Stimulated activated CD4-positive, alpha-beta T cell treated with anti-CD3 and anti-CD28 coated beads, Interleukin-1b, Interleukin-23, amount 100 ng/mL, for 24 hours (primary cell): ENCODE measurements around the gene SLC6A8.
"Not testable (repeated sequence)": the region's sequence is repeated elsewhere in the genome, so short reads cannot be mapped to it uniquely, and the experiment has no call there.

ENCODE experiments used
- DNase-seq, 4 experiments: peaks; one replicate each; pipeline ENCODE4 v3.0.0-alpha.2; 2020; ENCODE audit warnings: low read depth in 4 of 4, low spot score in 1 of 4

The SLC6A8 gene

DNA sequence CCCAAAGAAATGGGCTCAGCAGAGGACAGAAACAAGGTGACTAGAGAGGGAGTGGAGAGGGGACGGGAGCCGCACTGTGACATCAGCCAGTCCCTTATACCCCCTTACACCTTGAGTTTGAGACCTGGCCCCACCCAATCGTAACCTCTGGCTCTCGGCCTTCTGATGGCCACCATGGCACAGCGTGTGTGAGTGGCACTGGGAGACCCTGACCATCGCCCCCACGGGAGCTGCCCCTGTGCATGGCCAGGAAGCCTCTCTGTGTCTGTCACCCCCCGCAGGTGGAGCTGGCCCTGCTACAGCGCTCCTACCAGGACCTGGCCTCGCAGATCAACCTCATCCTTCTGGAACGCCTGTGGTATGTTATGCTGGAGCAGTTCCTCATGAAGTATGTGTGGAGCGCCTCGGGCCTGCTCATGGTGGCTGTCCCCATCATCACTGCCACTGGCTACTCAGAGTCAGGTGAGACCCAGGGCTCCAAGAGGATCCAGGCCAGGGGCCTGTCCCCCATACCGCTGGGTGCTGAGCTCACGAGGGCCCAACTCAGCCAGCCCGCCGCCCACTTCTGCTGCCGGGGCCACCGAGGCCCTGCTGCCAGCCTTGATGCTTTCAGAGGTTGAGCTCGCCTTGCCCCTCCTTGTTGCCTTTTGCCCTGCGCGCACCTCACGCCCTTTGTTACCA lies 41.4 kb downstream of the SLC6A8 start:
- DNase-seq = no peak

GRCh38 chrX:153730115-153730514 lies 42.4 kb downstream of the SLC6A8 start:
- not testable (repeated sequence) for DNase-seq

DNA sequence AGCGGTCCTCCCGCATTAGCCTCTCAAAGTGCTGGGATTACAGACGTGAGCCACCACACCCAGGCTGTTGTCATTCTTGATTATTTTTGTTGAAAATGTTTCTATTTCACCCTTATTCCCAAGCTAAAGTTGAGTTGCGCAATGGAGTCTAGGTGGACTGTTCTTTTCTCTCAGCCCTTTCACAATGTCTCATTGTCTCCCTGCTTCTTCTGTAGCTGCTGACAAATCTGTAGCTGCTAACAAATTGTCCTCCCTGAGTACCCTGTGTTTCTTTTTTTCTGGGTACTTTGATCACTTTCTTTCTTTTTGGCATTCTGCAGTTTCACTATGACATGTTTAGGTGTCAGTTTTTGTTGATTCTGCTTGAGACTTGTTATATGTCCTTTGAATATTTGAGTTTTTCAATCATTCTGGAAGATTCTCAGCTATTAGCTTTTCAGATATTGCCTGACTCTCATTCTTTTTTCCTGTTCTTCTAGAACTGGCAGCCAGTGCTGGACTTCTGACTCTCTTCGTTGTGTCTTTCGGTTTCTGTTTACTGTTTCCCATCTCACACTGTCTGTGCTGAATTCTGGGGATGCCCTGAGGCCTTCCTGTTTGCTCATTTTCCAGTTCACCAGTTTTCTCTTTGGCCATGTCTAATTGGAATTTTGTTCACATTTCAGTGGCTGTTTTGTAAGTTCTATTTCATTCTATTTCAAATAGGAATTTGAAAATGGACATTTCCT lies 43.6 kb downstream of the SLC6A8 start:
- no peak for DNase-seq

DNA sequence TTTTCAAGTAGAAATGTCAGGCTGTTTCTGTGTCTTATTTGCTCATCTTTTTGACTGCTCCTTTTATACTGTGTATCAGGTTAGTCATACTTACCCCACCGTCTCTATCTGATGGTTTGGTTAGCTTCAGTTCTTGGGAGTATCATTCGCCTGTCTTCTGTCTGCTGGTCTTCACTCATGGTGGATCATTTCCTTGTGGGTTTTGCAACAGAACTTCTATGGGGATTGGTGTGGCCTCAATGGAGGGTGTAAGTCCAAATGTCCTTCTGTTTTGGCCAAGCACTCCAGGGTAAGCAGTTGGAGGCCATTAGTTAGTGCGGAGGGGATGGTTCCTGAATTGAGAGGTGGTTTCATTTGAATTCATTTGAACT lies 44.1 kb downstream of the SLC6A8 start:
- no peak for DNase-seq

- no peak for DNase-seq
Measured at GRCh38 chrX:153732401-153732800, 44.7 kb downstream of the SLC6A8 start.

GRCh38 chrX:153733651-153734240 lies 46.0 kb downstream of the SLC6A8 start:
- DNase-seq = no peak

DNA sequence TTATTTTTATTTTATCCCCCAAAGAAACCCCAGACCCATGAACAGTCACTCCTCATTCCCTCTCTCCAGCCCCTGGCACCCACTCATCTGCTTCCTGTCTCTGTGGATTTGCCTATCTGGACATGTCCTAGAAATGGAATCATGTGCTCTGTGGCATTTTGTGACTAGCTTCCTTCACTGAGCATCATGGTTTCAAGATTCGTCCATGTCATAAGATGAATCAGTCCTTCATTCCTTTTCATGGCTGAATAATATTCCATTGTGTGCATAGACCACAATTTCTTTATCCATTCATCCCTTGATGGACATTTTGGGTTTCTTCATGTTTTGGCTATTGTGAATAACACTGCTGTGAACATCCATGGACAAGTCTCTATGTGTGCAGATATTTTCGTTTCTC lies 47.1 kb downstream of the SLC6A8 start:
- no peak for DNase-seq

DNA sequence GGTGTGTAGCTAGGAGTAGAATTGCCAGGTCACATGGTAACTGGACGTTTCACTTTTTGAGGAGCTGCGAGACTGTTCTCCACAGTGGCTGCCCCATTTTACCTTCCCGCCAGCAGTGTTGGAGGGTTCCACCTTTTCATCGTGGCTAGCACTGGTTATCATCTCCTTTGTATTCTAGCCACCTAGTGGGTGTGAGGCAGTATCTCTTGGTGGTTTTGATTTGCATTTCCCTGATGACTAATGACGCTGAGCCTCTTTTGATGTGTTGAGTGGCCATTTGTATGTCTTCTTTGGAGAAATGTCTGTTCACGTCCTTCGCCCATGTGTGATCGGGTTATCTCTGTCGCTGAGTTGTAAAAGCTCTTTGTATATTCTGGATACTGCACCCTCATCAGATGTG lies 47.5 kb downstream of the SLC6A8 start:
- no peak for DNase-seq

GRCh38 chrX:153736071-153736820 lies 48.5 kb downstream of the SLC6A8 start:
- DNase-seq = no peak

GRCh38 chrX:153736871-153737441 lies 49.2 kb downstream of the SLC6A8 start:
- DNase-seq = no peak

DNA sequence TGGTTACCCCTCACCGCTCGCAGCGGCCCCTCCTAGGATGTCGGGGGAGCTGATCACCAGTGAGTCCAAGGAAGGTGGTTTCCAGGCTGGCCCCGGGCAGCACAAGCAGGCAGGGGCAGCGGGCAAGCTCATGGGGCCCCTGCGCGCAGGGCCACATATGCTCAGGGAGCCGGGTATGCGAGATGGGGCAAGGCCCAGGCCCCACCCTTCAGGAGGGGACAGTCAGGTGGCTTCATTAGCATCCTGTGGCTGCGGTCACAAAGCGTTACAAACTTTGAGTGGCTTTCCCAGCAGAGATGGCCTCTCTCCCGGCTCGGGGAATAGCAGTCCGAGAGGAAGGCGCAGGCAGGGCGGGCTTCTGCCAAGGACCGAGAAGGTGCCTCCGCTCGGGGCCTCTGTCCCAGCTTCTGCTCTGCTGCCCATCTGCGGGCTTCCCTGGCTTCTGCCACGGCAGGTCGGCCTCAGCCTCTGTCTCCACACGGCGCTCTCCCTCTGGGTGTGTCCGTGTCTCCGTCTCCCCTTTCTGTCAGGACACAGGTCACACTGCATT lies 50.4 kb downstream of the SLC6A8 start:
- no peak for DNase-seq

- no peak for DNase-seq
Measured at GRCh38 chrX:153739754-153740486, 52.2 kb downstream of the SLC6A8 start.

DNA sequence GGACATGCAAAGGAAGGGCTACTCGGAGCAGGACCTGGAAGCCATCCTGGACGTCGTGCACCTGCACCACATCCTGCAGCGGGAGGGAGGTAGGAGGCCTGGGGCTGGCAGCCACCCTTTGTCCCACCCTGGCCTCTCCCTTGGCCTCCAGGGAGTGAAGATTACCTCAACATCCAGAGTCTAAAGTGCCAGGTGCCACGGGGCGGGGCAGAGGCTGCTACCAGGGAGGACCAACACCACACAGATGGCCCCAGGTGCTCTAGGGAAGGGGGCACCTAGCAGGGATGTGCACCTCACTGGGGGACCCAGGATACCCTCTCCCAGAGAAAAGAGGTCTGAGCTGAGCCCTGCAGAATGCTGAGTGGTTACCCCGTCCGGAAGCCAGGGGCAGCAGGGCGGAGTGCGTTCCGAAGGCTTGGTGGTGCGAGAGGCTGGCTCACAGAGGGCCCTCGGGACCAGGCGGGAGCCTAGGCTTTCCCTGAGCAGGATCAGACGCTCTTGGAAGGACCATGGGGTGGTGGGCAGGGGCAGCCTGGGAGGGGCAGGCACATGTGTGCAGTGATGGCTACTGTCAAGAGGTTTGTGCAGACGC lies 53.0 kb downstream of the SLC6A8 start:
- no peak for DNase-seq

DNA sequence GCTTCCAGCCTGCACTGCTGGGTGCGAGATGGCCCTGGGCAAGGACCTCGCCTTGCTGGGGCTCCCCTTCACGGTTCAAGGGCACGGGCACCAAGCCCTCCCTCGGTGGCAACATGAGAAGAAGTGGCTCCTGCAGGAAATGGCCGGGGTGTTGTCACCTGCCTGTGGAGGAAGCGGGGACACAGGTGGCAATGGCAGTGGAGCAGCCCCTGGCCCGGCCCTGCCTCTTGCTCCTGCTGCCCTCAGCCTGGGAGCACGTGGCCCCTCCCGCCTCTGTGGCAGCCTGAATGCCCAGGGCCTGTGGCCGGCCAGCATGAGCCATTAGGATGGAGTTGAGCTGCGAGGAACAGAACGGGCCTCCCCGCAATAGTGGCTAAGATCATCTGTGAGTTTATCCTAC lies 53.7 kb downstream of the SLC6A8 start:
- DNase-seq = no peak

DNA sequence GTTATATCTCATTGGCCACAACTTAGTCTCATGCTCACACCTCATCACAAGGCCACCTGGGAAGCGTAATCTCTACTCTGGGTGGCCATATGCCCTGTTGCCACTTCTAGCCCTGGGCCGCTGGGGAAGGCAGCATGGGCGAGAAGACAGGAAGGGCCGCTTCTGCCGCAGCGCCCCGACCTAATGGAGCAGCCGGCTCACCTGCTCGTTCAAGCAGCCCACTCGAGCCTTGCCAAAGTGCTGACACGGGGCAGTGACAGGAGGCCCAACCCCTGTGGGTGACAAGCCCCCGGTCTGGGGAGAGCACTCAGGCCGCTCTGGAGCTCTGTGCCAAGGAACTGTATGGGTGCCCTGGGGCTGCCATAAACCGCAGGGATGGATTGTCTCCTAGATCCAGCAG lies 54.4 kb downstream of the SLC6A8 start:
- DNase-seq = not testable (repeated sequence)

DNA sequence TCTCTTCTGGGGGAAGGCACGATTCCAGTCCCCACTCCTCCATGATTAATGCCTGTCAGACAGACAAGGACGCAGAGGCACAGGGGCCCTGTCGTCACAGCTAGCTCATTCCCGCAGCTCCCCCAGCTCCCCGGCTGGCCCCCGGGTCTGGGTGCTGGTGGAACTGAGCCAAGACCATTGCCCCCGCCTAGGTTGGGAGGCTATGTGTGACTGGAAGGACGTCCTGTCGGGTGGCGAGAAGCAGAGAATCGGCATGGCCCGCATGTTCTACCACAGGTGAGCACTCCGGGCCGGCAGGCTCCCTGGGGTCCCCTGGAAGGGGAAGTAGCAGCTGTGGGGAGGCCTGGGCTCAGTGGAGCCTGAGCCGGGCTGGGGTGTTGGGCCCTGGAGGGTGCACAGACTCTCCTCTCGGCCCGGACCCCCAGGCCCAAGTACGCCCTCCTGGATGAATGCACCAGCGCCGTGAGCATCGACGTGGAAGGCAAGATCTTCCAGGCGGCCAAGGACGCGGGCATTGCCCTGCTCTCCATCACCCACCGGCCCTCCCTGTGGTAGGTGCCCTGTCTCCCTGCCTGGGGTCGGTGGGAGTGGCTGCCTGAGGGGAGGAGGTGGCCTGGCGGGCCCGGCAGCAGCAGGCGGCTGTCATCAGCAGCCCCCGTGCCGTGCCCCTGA lies 55.2 kb downstream of the SLC6A8 start:
- DNase-seq = not testable (repeated sequence)

DNA sequence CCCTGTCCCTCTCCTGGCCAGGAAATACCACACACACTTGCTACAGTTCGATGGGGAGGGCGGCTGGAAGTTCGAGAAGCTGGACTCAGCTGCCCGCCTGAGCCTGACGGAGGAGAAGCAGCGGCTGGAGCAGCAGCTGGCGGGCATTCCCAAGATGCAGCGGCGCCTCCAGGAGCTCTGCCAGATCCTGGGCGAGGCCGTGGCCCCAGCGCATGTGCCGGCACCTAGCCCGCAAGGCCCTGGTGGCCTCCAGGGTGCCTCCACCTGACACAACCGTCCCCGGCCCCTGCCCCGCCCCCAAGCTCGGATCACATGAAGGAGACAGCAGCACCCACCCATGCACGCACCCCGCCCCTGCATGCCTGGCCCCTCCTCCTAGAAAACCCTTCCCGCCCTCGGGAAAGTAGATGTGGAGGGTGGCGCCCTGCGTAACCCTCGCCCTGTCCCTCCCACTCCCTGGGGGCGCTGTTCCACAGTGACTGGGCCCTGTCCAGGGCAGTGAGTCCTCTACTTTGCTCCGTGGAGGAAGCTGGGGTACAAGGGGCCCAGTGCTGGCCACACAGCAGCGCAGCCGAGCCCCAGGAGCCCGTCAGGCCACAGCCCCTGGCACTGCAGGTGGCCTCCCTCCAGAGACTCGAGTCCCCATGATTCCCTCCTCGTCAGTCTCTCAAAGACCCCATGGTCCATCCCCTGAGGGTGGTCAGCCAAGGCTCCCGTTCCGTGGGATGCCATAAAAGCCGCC lies 55.9 kb downstream of the SLC6A8 start:
- DNase-seq = not testable (repeated sequence)

- DNase-seq = no peak
Measured at GRCh38 chrX:153744210-153745066, 56.7 kb downstream of the SLC6A8 start.
